Effector memory CD4-positive, alpha-beta T cell (primary cell): ENCODE data around the gene UNC79.

Source experiments
- DNase-seq, 3 donors: peaks; one replicate each; pipeline ENCODE4 v3.0.0-alpha.2; 2020
- H3K27ac ChIP-seq: 2 replicates; pipeline ENCODE4 v1.7.0; 2013; ENCODE audit warnings: mild to moderate bottlenecking, low read length, moderate library complexity; ENCODE audit not compliant: insufficient read depth, poor library complexity, severe bottlenecking
- H3K27me3 ChIP-seq: replicated peaks from 2 replicates; pipeline ENCODE4 v1.7.0; 2013; ENCODE audit warnings: mild to moderate bottlenecking, low read length; ENCODE audit not compliant: insufficient read depth, control insufficient read depth, poor library complexity, severe bottlenecking
- H3K36me3 ChIP-seq: 2 replicates; pipeline ENCODE4 v1.7.0; 2013; ENCODE audit warnings: mild to moderate bottlenecking, low read length, moderate library complexity; ENCODE audit not compliant: control insufficient read depth, insufficient read depth
- H3K4me1 ChIP-seq: 2 replicates; pipeline ENCODE4 v1.7.0; 2013; ENCODE audit warnings: low read length, mild to moderate bottlenecking; ENCODE audit not compliant: control insufficient read depth, insufficient read depth, poor library complexity, severe bottlenecking
- H3K4me3 ChIP-seq: 2 replicates; pipeline ENCODE4 v1.7.0; 2013; ENCODE audit warnings: low read length, low read depth, mild to moderate bottlenecking; ENCODE audit not compliant: insufficient read depth, poor library complexity, severe bottlenecking
- H3K9me3 ChIP-seq: 2 replicates; pipeline ENCODE4 v1.7.0; 2013; ENCODE audit warnings: mild to moderate bottlenecking, low read length, moderate library complexity; ENCODE audit not compliant: control insufficient read depth

Gene UNC79

GRCh38 chr14:93571275-93571674 lies 140.5 kb downstream of the UNC79 start:
- H3K27me3 ChIP-seq, result no peaks in the 10 kb centered on the region
- no peak overlapping the region for H3K4me3 ChIP-seq
- H3K4me1 ChIP-seq, result no peaks in the 10 kb centered on the region
- H3K36me3 ChIP-seq, result no peaks in the 10 kb centered on the region
- H3K9me3 ChIP-seq, result no peaks in the 10 kb centered on the region
- no peak for DNase-seq
- no peak overlapping the region for H3K27ac ChIP-seq

GRCh38 chr14:93579178-93579577 lies 148.4 kb downstream of the UNC79 start:
- no peaks in the 10 kb centered on the region for H3K36me3 ChIP-seq
- H3K4me3 ChIP-seq, result no peak overlapping the region
- DNase-seq, result no peak
- no peaks in the 10 kb centered on the region for H3K27me3 ChIP-seq
- no peak overlapping the region for H3K27ac ChIP-seq
- no peaks in the 10 kb centered on the region for H3K9me3 ChIP-seq
- no peaks in the 10 kb centered on the region for H3K4me1 ChIP-seq

- H3K4me3 ChIP-seq, result no peak overlapping the region
- no peaks in the 10 kb centered on the region for H3K27me3 ChIP-seq
- H3K36me3 ChIP-seq, result no peaks in the 10 kb centered on the region
- H3K4me1 ChIP-seq, result no peaks in the 10 kb centered on the region
- no peak for DNase-seq
- H3K27ac ChIP-seq, result no peak overlapping the region
- H3K9me3 ChIP-seq, result no peaks in the 10 kb centered on the region
These were observed 151.8 kb downstream of the UNC79 start for GRCh38 chr14:93582516-93582915.

GRCh38 chr14:93587330-93587729 lies 156.6 kb downstream of the UNC79 start:
- H3K36me3 ChIP-seq, result no peaks in the 10 kb centered on the region
- no peaks in the 10 kb centered on the region for H3K9me3 ChIP-seq
- no peaks in the 10 kb centered on the region for H3K4me1 ChIP-seq
- no peak for DNase-seq
- no peak overlapping the region for H3K4me3 ChIP-seq
- no peaks in the 10 kb centered on the region for H3K27me3 ChIP-seq
- no peak overlapping the region for H3K27ac ChIP-seq

GRCh38 chr14:93591506-93591905 lies 160.8 kb downstream of the UNC79 start:
- H3K27me3 ChIP-seq, result no peaks in the 10 kb centered on the region
- no peaks in the 10 kb centered on the region for H3K9me3 ChIP-seq
- no peak for DNase-seq
- no peaks in the 10 kb centered on the region for H3K36me3 ChIP-seq
- H3K4me1 ChIP-seq, result no peaks in the 10 kb centered on the region
- H3K27ac ChIP-seq, result no peak overlapping the region
- H3K4me3 ChIP-seq, result no peak overlapping the region

DNA sequence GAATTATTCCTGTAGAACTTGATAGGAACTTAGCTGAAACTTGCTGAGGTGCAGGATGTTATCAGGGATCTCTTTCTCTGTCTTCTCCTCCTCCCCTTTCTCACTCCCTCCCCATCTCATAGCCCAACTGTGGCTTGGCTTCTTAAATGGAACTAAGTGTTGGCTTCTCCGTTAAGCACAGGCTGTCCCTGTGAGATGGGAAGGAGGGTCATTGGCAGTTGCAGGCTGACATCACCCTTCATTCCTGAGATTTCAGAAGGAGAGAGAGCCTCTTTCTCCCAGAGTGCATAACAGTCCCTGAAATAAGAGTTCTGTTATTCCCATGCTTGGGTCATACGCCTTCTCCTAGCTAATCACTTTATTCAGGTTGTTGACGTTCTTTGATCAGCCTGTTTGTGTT lies 162.0 kb downstream of the UNC79 start:
- Histone ChIP-seq H3K27ac (no peak overlapping the region), H3K9me3 (no peaks in the 10 kb centered on the region), H3K27me3 (no peaks in the 10 kb centered on the region), H3K36me3 (no peaks in the 10 kb centered on the region), H3K4me1 (no peaks in the 10 kb centered on the region), H3K4me3 (no peak overlapping the region)
- DNase-seq, result no peak

- H3K4me3 ChIP-seq, result no peak overlapping the region
- H3K9me3 ChIP-seq, result no peaks in the 10 kb centered on the region
- no peaks in the 10 kb centered on the region for H3K27me3 ChIP-seq
- DNase-seq, result no peak
- no peak overlapping the region for H3K27ac ChIP-seq
- H3K36me3 ChIP-seq, result no peaks in the 10 kb centered on the region
- no peaks in the 10 kb centered on the region for H3K4me1 ChIP-seq
These were observed 175.4 kb downstream of the UNC79 start for GRCh38 chr14:93606091-93606490.

DNA sequence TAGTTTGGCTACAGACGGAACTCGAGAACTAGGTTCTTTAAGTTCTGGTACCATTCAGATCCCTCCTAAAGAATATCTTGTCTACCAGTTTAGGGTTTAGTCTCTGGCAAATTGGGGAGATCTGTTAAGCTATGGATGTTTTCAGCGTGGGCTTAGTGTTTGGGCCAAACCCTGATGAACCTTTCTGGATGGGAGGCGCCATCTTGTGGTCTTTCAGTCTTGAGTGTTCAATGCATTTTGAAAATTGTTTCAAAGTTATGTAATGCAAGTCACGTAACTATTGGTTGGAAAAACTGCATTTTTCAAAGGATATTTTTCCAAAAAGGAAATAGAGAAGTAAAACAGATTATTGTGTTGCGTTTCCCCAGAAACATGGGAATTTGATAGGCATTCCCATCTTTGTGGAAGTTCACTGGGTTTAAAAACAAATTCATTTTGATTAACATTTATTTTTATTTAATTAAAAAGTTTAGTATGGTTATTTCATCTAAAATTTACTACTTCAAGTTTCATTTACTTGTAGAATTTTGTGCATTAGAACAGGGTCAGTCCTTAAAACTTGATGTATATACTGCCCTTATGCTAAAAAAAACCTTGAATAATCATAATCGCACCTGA lies 188.5 kb downstream of the UNC79 start:
- no peak for DNase-seq
- Histone ChIP-seq H3K27ac (no peak overlapping the region), H3K4me1 (no peaks in the 10 kb centered on the region)

GRCh38 chr14:93628048-93628447 lies 197.3 kb downstream of the UNC79 start:
- H3K9me3 ChIP-seq, result no peaks in the 10 kb centered on the region
- H3K27me3 ChIP-seq, result no peaks in the 10 kb centered on the region
- no peaks in the 10 kb centered on the region for H3K4me1 ChIP-seq
- H3K36me3 ChIP-seq, result no peaks in the 10 kb centered on the region
- H3K4me3 ChIP-seq, result no peak overlapping the region
- no peak for DNase-seq
- no peak overlapping the region for H3K27ac ChIP-seq

More for the DNA sequence above, 188.5 kb downstream of the UNC79 start:
- no peak overlapping the region for H3K4me3 ChIP-seq
- H3K9me3 ChIP-seq, result no peaks in the 10 kb centered on the region
- no peaks in the 10 kb centered on the region for H3K27me3 ChIP-seq
- no peaks in the 10 kb centered on the region for H3K36me3 ChIP-seq

GRCh38 chr14:93629643-93630042 lies 198.9 kb downstream of the UNC79 start:
- no peak for DNase-seq
- Histone ChIP-seq H3K4me3 (no peak overlapping the region), H3K27ac (no peak overlapping the region), H3K27me3 (no peaks in the 10 kb centered on the region), H3K36me3 (no peaks in the 10 kb centered on the region), H3K4me1 (no peaks in the 10 kb centered on the region), H3K9me3 (no peaks in the 10 kb centered on the region)
